Ovary (tissue), 3 donors: ENCODE data around the gene POU2AF2.

Experiments used
- CTCF ChIP-seq, 3 donors: fragments of 450-650 bp in 2 of 3; fragments of 200-600 bp in 1 of 3; IDR thresholded peaks; one replicate each; pipeline versions ENCODE4 v1.5.1 to v1.8.0; 2016 to 2022; ENCODE audit warnings: antibody characterized with exemption in 3 of 3, mild to moderate bottlenecking in 1 of 3
- EP300 ChIP-seq: sonication (generic); formaldehyde crosslinking; IDR thresholded peaks from one replicate; pipeline ENCODE4 v1.6.1; 2017; ENCODE audit warnings: antibody characterized with exemption
- donor health status: DM: no; HTN: no; CAD: no.

- no peak for TF ChIP-seq CTCF (IDR thresholded peaks at IDR 0.05)
- no peak for TF ChIP-seq EP300
Observed at GRCh38 chr11:111309215-111309915, 63.8 kb downstream of the POU2AF2 start.
